HCT116 (cell line): ENCODE measurements around the gene ERMAP. TPM values are rescaled to one million over a fixed set of nuclear protein-coding genes. Genes with fewer than 3 reads are reported as not detected.

ENCODE experiments used
- ATAC-seq: fragments of 200-7000 bp; cut with Tn5 transposase; 2 replicates; pipeline ENCODE4 v1.9.1; 2020; ENCODE audit warnings: mild to moderate bottlenecking, moderate library complexity
- BruUV-seq: library from RNA; stranded (reverse); fragments of 400-500 nt; replicated peaks from 2 replicates; lab custom pipeline; 2021; lab: Mats Ljungman, UMichigan
- CTCF ChIA-PET: fragments of 300-600 bp; sonication (Branson Sonifier 250); formaldehyde crosslinking; loops from one replicate; lab custom pipeline; 2021; ENCODE audit warnings: antibody characterized with exemption; lab: Charles Lee
- POLR2A ChIA-PET: fragments of 300-600, 350-600 bp; sonication (Branson Sonifier 250); formaldehyde crosslinking; loops from one replicate; lab custom pipeline; 2021; ENCODE audit warnings: antibody characterized with exemption; lab: Charles Lee
- RAD21 ChIA-PET, 2 experiments: fragments of 300-600 bp; sonication (Branson Sonifier 250); formaldehyde crosslinking; loops; one replicate each; lab custom pipeline; 2023; ENCODE audit warnings: low total read pairs in 2 of 2; ENCODE audit not compliant: uncharacterized antibody in 2 of 2, unreplicated experiment in 2 of 2, low non-redundant PET in 1 of 2; lab: Charles Lee
- DNase-seq: peaks from one replicate; pipeline ENCODE4 v3.0.0-alpha.2; 2010; ENCODE audit warnings: low read depth, low spot score
- H2AFZ ChIP-seq: fragments of 200-600 bp; shearing (Covaris generic), sonication (generic); 2 replicates; pipeline ENCODE4 v1.6.1; 2017; ENCODE audit warnings: low read depth, mixed run types, mixed read lengths, antibody characterized with exemption, low read length; ENCODE audit not compliant: poor library complexity, severe bottlenecking
- H3K27ac ChIP-seq: 2 replicates; pipeline ENCODE4 v1.5.1; 2012; ENCODE audit warnings: low read depth, low read length
- H3K27me3 ChIP-seq: fragments of 200-600 bp; sonication (generic); 2 replicates; pipeline ENCODE4 v1.6.1; 2016; ENCODE audit warnings: mixed run types, low read length, mixed read lengths; ENCODE audit not compliant: insufficient read depth
- H3K36me3 ChIP-seq, 2 experiments: fragments of 200-500 bp in 1 of 2; fragments of 200-600 bp in 1 of 2; sonication (Bioruptor generic) in 1 of 2; sonication (generic) in 1 of 2; 2 replicates each; pipeline versions ENCODE4 v1.5.1 to v1.6.1; 2014 to 2016; ENCODE audit warnings: low read length in 2 of 2, inconsistent platforms in 1 of 2, mixed read lengths in 1 of 2, mixed run types in 1 of 2; ENCODE audit not compliant: insufficient read depth in 2 of 2, control insufficient read depth in 1 of 2
- H3K4me1 ChIP-seq, 2 experiments: fragments of 200-600 bp in 1 of 2; sonication (generic) in 1 of 2; 2 replicates each; pipeline versions ENCODE4 v1.5.1 to v1.6.1; 2012 to 2017; ENCODE audit warnings: low read length in 2 of 2, inconsistent platforms in 1 of 2, mild to moderate bottlenecking in 1 of 2, mixed read lengths in 1 of 2, mixed run types in 1 of 2, moderate library complexity in 1 of 2; ENCODE audit not compliant: insufficient read depth in 2 of 2, control insufficient read depth in 1 of 2
- H3K4me2 ChIP-seq: fragments of 200-600 bp; sonication (generic); 2 replicates; pipeline ENCODE4 v1.6.1; 2017; ENCODE audit warnings: mixed run types, low read length, mixed read lengths
- H3K4me3 ChIP-seq, 2 experiments: fragments of 200-600 bp in 1 of 2; sonication (generic) in 1 of 2; replicated peaks in 1 of 2; 2 replicates each; pipeline ENCODE4 v1.5.1; 2011 to 2016; ENCODE audit warnings: low read length in 2 of 2, control low read depth in 1 of 2, low read depth in 1 of 2, mild to moderate bottlenecking in 1 of 2, mixed read lengths in 1 of 2, mixed run types in 1 of 2
- H3K79me2 ChIP-seq: fragments of 200-600 bp; sonication (generic); 2 replicates; pipeline ENCODE4 v1.6.1; 2017; ENCODE audit warnings: mild to moderate bottlenecking, mixed run types, low read length, moderate library complexity, mixed read lengths; ENCODE audit not compliant: insufficient read depth
- H3K9ac ChIP-seq: fragments of 200-600 bp; sonication (generic); 2 replicates; pipeline ENCODE4 v1.6.1; 2016; ENCODE audit warnings: low read length, mixed read lengths
- H3K9me2 ChIP-seq: fragments of 200-600 bp; sonication (generic), shearing (Covaris generic); 2 replicates; pipeline ENCODE4 v1.6.1; 2017; ENCODE audit warnings: mixed run types, mild to moderate bottlenecking, moderate library complexity; ENCODE audit not compliant: insufficient read depth
- H3K9me3 ChIP-seq, 2 experiments: fragments of 200-500 bp in 1 of 2; fragments of 200-600 bp in 1 of 2; sonication (Bioruptor generic) in 1 of 2; sonication (generic) in 1 of 2; 2 replicates each; pipeline ENCODE4 v1.6.1; 2014 to 2017; ENCODE audit warnings: low read length in 2 of 2, mixed read lengths in 2 of 2, inconsistent platforms in 1 of 2, low read depth in 1 of 2, mild to moderate bottlenecking in 1 of 2, mixed run types in 1 of 2, moderate library complexity in 1 of 2; ENCODE audit not compliant: control insufficient read depth in 1 of 2, insufficient read depth in 1 of 2
- H4K20me1 ChIP-seq: fragments of 200-600 bp; sonication (generic), shearing (Covaris generic); 2 replicates; pipeline ENCODE4 v1.6.1; 2017; ENCODE audit warnings: mixed run types, mild to moderate bottlenecking, moderate library complexity; ENCODE audit not compliant: insufficient read depth
- CEBPB ChIP-seq: IDR thresholded peaks from 2 replicates; pipeline ENCODE4 v1.6.1; 2012; ENCODE audit warnings: low read depth
- CTCF ChIP-seq, 3 experiments: fragments of 200-600 bp in 1 of 3; sonication (generic) in 1 of 3; IDR thresholded peaks in 2 of 3; conservative IDR thresholded peaks in 1 of 3; 2 replicates each; pipeline ENCODE4 v1.5.1; 2012 to 2017; ENCODE audit warnings: low read depth in 2 of 3, low read length in 2 of 3, antibody characterized with exemption in 1 of 3, borderline replicate concordance in 1 of 3, control low read depth in 1 of 3, mild to moderate bottlenecking in 1 of 3, mixed read lengths in 1 of 3, mixed run types in 1 of 3, moderate library complexity in 1 of 3; ENCODE audit not compliant: insufficient read depth in 1 of 3
- EGR1 ChIP-seq: IDR thresholded peaks from 2 replicates; pipeline ENCODE4 v1.6.1; 2012; ENCODE audit warnings: low read depth
- JUND ChIP-seq: IDR thresholded peaks from 2 replicates; pipeline ENCODE4 v1.6.1; 2012
- SIN3A ChIP-seq: IDR thresholded peaks from 2 replicates; pipeline ENCODE4 v1.6.1; 2012; ENCODE audit warnings: low read depth
- SP1 ChIP-seq: IDR thresholded peaks from 2 replicates; pipeline ENCODE4 v1.6.1; 2012; ENCODE audit warnings: low read depth
- YY1 ChIP-seq: IDR thresholded peaks from 2 replicates; pipeline ENCODE4 v1.6.1; 2011; ENCODE audit warnings: low read length, low read depth, moderate library complexity, mild to moderate bottlenecking; ENCODE audit not compliant: insufficient replicate concordance; ENCODE audit errors: extremely low read depth
- ZFX ChIP-seq: fragments of 450-650 bp; IDR thresholded peaks from 2 replicates; pipeline ENCODE4 v1.6.1; 2017
- ZNF274 ChIP-seq: fragments of 200-500 bp; sonication (Bioruptor generic); IDR thresholded peaks from 2 replicates; pipeline ENCODE4 v1.6.1; 2014; ENCODE audit warnings: mild to moderate bottlenecking, low read depth, low read length, inconsistent platforms
- intact Hi-C: fragments of 100-400 bp; cut with micrococcal nuclease; formaldehyde crosslinking; loops from 2 replicates; pipeline ENCODE4 v1.10.0; 2022
- total RNA-seq: library from RNA; stranded (reverse); gene quantifications from one replicate; pipeline ENCODE4 v1.2.1, GENCODE V29; 2021; ENCODE audit not compliant: unreplicated experiment
- TF ChIP-seq, protein P1 (sequence below): IDR thresholded peaks from 2 replicates; pipeline ENCODE4 v1.6.1; 2011; ENCODE audit warnings: mild to moderate bottlenecking, low read length, moderate library complexity; ENCODE audit not compliant: insufficient replicate concordance; ENCODE audit errors: extremely low read depth
- TF ChIP-seq, protein P2 (sequence below): IDR thresholded peaks from 2 replicates; pipeline ENCODE4 v1.6.1; 2012; ENCODE audit warnings: low read depth

ERMAP gene
- total RNA-seq, 1 experiment from 2014 or later = 5.4 TPM

DNA sequence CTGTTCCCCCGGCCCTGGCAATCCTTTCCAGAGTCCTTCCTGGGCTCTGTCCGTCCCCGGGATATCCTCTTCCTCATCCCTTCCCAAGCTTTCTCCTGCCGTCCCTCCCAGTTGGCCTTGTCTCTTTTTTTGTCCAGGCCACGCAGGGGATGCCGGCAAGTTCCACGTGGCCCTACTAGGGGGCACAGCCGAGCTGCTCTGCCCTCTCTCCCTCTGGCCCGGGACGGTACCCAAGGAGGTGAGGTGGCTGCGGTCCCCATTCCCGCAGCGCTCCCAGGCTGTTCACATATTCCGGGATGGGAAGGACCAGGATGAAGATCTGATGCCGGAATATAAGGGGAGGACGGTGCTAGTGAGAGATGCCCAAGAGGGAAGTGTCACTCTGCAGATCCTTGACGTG, 13.7 kb downstream of the ERMAP start:
- no peak for ATAC-seq
- CTCF ChIA-PET = no interaction called here
- BruUV-seq = no TSS peak

GRCh38 chr1:42831273-42831672, 14.4 kb downstream of the ERMAP start:
- POLR2A ChIA-PET = interaction anchor here (1.1 kb wide), 2 partner anchors 9 to 10 kb away, joined by 3 to 4 read pairs; no protein-coding TSS in a partner anchor
- no peaks in the 10 kb centered on the region for H3K4me1 ChIP-seq
- H3K79me2 ChIP-seq = no peaks in the 10 kb centered on the region
- no peak overlapping the region for H3K4me3 ChIP-seq
- no peaks in the 10 kb centered on the region for H3K27me3 ChIP-seq
- intact Hi-C loops = no loop called here
- H3K27ac ChIP-seq = no peak overlapping the region
- no peaks in the 10 kb centered on the region for H3K9me2 ChIP-seq
- no peak overlapping the region for H3K9ac ChIP-seq
- BruUV-seq = no TSS peak
- CTCF ChIA-PET = interaction anchor here (1.7 kb wide), 1 partner anchor 15 kb away, joined by 6 read pairs; the partner anchor contains the start of gene ZNF691
- no peak overlapping the region for H3K4me2 ChIP-seq
- H3K36me3 ChIP-seq = no peaks in the 10 kb centered on the region
- no peaks in the 10 kb centered on the region for H3K9me3 ChIP-seq
- H4K20me1 ChIP-seq = no peaks in the 10 kb centered on the region
- RAD21 ChIA-PET = interaction anchor here in 1 of 2 experiments (0.8 kb wide), 1 partner anchor 203 kb away, joined by 3 read pairs; no protein-coding TSS in a partner anchor
- DNase-seq (no peak), ATAC-seq (no peak)
- no peak overlapping the region for H2AFZ ChIP-seq
- TF ChIP-seq YY1 (no peak), ZFX (no peak), SP1 (no peak), CEBPB (no peak), CTCF (IDR thresholded peaks at IDR 0.05 in 2 of 3, conservative IDR thresholded peaks at IDR 0.05 in 1 of 3; ENCODE audit: borderline replicate concordance in 1 of 3, insufficient read depth in 1 of 3, low read depth in 2 of 3, low read length in 2 of 3) (no peak), JUND (no peak), SIN3A (no peak)
- TF ChIP-seq, protein P1, sequence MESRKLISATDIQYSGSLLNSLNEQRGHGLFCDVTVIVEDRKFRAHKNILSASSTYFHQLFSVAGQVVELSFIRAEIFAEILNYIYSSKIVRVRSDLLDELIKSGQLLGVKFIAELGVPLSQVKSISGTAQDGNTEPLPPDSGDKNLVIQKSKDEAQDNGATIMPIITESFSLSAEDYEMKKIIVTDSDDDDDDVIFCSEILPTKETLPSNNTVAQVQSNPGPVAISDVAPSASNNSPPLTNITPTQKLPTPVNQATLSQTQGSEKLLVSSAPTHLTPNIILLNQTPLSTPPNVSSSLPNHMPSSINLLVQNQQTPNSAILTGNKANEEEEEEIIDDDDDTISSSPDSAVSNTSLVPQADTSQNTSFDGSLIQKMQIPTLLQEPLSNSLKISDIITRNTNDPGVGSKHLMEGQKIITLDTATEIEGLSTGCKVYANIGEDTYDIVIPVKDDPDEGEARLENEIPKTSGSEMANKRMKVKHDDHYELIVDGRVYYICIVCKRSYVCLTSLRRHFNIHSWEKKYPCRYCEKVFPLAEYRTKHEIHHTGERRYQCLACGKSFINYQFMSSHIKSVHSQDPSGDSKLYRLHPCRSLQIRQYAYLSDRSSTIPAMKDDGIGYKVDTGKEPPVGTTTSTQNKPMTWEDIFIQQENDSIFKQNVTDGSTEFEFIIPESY = no peak

More for the DNA sequence above, 13.7 kb downstream of the ERMAP start:
- Histone ChIP-seq H3K27ac (no peak overlapping the region), H3K4me1 (no peaks in the 10 kb centered on the region), H3K27me3 (no peaks in the 10 kb centered on the region), H3K9me3 (no peaks in the 10 kb centered on the region), H3K36me3 (no peaks in the 10 kb centered on the region), H3K79me2 (no peaks in the 10 kb centered on the region), H3K4me3 (no peak overlapping the region), H4K20me1 (no peaks in the 10 kb centered on the region), H2AFZ (no peak overlapping the region), H3K9me2 (no peaks in the 10 kb centered on the region), H3K9ac (no peak overlapping the region), H3K4me2 (no peak overlapping the region)
- intact Hi-C loops = no loop called here
- RAD21 ChIA-PET = no interaction called here
- POLR2A ChIA-PET = no interaction called here
- DNase-seq = no peak
- TF ChIP-seq, protein P2, sequence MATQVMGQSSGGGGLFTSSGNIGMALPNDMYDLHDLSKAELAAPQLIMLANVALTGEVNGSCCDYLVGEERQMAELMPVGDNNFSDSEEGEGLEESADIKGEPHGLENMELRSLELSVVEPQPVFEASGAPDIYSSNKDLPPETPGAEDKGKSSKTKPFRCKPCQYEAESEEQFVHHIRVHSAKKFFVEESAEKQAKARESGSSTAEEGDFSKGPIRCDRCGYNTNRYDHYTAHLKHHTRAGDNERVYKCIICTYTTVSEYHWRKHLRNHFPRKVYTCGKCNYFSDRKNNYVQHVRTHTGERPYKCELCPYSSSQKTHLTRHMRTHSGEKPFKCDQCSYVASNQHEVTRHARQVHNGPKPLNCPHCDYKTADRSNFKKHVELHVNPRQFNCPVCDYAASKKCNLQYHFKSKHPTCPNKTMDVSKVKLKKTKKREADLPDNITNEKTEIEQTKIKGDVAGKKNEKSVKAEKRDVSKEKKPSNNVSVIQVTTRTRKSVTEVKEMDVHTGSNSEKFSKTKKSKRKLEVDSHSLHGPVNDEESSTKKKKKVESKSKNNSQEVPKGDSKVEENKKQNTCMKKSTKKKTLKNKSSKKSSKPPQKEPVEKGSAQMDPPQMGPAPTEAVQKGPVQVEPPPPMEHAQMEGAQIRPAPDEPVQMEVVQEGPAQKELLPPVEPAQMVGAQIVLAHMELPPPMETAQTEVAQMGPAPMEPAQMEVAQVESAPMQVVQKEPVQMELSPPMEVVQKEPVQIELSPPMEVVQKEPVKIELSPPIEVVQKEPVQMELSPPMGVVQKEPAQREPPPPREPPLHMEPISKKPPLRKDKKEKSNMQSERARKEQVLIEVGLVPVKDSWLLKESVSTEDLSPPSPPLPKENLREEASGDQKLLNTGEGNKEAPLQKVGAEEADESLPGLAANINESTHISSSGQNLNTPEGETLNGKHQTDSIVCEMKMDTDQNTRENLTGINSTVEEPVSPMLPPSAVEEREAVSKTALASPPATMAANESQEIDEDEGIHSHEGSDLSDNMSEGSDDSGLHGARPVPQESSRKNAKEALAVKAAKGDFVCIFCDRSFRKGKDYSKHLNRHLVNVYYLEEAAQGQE = no peak
- TF ChIP-seq ZNF274 (no peak), JUND (no peak), EGR1 (no peak)
